ENCODE results near the gene KCNK10.

- TF ChIP-seq EZH2 (IDR thresholded peaks at IDR 0.05; ENCODE audit: borderline replicate concordance, low read depth, low read length, poor library complexity, severe bottlenecking) (no peak), CTCF (conservative IDR thresholded peaks at IDR 0.05; ENCODE audit: low read depth, low read length) (no peak)
Measured at GRCh38 chr14:88229428-88229827, 93.6 kb downstream of the KCNK10 start.
